ENCODE results near the gene CNTNAP5.

The CNTNAP5 gene

GRCh38 chr2:124953921-124954320, 928.8 kb downstream of the CNTNAP5 start:
- Histone ChIP-seq H3K36me3 (ENCODE audit: control insufficient read depth in 1 of 2, insufficient read depth in 2 of 2, low read length in 2 of 2) (no peaks in the 10 kb centered on the region), H3K4me3 (ENCODE audit: low read depth in 1 of 2, low read length in 2 of 2) (no peak overlapping the region), H3K9ac (ENCODE audit: low read depth in 1 of 2, low read length in 2 of 2) (no peak overlapping the region), H3K9me3 (ENCODE audit: control insufficient read depth in 1 of 2, low read length in 2 of 2) (no peaks in the 10 kb centered on the region), H3K27ac (ENCODE audit: low read depth, low read length) (no peak overlapping the region), H3K27me3 (ENCODE audit: control insufficient read depth in 1 of 2, insufficient read depth in 2 of 2, low read length in 2 of 2) (no peaks in the 10 kb centered on the region), H3K4me1 (ENCODE audit: control insufficient read depth in 1 of 2, insufficient read depth in 2 of 2, low read length in 2 of 2) (no peaks in the 10 kb centered on the region)

- H3K9ac ChIP-seq (ENCODE audit: low read depth in 1 of 2, low read length in 2 of 2), result no peak overlapping the region
- no peaks in the 10 kb centered on the region for H3K36me3 ChIP-seq (ENCODE audit: control insufficient read depth in 1 of 2, insufficient read depth in 2 of 2, low read length in 2 of 2)
- H3K27me3 ChIP-seq (ENCODE audit: control insufficient read depth in 1 of 2, insufficient read depth in 2 of 2, low read length in 2 of 2), result no peaks in the 10 kb centered on the region
- H3K4me3 ChIP-seq (ENCODE audit: low read depth in 1 of 2, low read length in 2 of 2), result no peak overlapping the region
- no peaks in the 10 kb centered on the region for H3K9me3 ChIP-seq (ENCODE audit: control insufficient read depth in 1 of 2, low read length in 2 of 2)
- H3K4me1 ChIP-seq (ENCODE audit: control insufficient read depth in 1 of 2, insufficient read depth in 2 of 2, low read length in 2 of 2), result no peaks in the 10 kb centered on the region
- H3K27ac ChIP-seq (ENCODE audit: low read depth, low read length), result no peak overlapping the region
Observed at GRCh38 chr2:124959581-124959980, 934.5 kb downstream of the CNTNAP5 start.

- H3K4me3 ChIP-seq (ENCODE audit: low read depth in 1 of 2, low read length in 2 of 2), result no peak overlapping the region
- no peaks in the 10 kb centered on the region for H3K9me3 ChIP-seq (ENCODE audit: control insufficient read depth in 1 of 2, low read length in 2 of 2)
- no peaks in the 10 kb centered on the region for H3K36me3 ChIP-seq (ENCODE audit: control insufficient read depth in 1 of 2, insufficient read depth in 2 of 2, low read length in 2 of 2)
Observed at GRCh38 chr2:124961132-124961531, 936.0 kb downstream of the CNTNAP5 start.

More at GRCh38 chr2:124961132-124961531, 936.0 kb downstream of the CNTNAP5 start:
- Histone ChIP-seq H3K27me3 (ENCODE audit: control insufficient read depth in 1 of 2, insufficient read depth in 2 of 2, low read length in 2 of 2) (no peaks in the 10 kb centered on the region), H3K27ac (ENCODE audit: low read depth, low read length) (no peak overlapping the region), H3K9ac (ENCODE audit: low read depth in 1 of 2, low read length in 2 of 2) (no peak overlapping the region), H3K4me1 (ENCODE audit: control insufficient read depth in 1 of 2, insufficient read depth in 2 of 2, low read length in 2 of 2) (no peaks in the 10 kb centered on the region)

Measured in duodenal mucosa (tissue), 2 donors.